Mesenteric fat pad (tissue), 1 donor: ENCODE results near the gene THOC1. TPM values are rescaled to one million over a fixed set of nuclear protein-coding genes. Genes with fewer than 3 reads are reported as not detected.

Experiments used
- DNase-seq: peaks from one replicate; pipeline ENCODE4 v3.0.0-alpha.2; 2020; ENCODE audit warnings: low spot score
- total RNA-seq: library from RNA; stranded (reverse); fragmentation: NEBNext Ultra II Directional; extraction: Animal tissue kit (Norgen Biotek cat#: 25700); gene quantifications from one replicate; pipeline ENCODE4 v1.2.1, GENCODE V29; 2021
- donor health status: DM: yes; HTN: yes; CAD: no.

THOC1 gene
- total RNA-seq, 1 donor from 2014 or later: 31.8 TPM

DNA sequence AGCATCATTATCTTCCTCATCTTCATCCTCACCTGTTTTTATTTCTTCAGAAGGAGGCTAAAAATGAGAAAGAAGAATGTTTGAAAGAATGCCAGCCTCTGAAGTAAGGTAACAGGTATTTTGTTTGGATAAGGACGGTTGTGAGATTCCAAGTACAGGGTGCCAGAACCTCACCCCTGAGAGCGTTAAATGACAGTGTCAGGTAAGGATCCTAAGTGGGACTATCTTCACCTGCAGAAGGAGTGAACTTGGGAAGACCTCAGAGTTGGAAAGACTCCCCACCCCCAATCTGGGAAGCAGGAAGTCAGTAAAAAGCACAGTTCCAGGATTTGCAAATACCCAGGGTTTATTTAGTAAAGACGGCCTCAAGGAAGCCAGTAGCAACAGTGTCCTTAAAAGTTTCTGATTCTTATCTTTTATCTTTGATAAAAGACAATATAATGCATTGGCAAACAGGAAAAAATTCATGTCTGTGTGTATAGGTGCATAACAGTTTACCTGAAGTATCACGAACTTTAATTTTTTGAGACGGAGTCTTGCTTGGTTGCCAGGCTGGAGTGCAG is 52.3 kb downstream of the THOC1 start:
- no peak for DNase-seq

DNA sequence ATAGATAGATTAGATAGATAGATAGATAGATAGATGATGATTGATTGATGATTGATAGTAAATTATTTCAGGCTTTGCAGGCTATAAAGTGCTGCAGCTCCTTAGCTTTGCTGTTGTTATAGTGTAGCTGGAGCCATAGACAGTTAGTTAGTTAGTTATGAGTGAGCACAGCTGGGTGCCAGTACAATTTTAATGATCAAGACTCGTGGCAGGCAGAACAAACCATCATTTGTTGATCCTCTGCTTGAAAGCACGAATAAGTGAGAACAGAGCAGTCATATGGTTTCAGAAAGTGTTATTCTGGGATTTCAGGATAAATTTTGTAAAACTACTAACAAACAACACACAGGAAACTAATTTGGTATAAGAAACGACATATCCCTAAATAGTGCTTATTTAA is 53.9 kb downstream of the THOC1 start:
- no peak for DNase-seq

DNA sequence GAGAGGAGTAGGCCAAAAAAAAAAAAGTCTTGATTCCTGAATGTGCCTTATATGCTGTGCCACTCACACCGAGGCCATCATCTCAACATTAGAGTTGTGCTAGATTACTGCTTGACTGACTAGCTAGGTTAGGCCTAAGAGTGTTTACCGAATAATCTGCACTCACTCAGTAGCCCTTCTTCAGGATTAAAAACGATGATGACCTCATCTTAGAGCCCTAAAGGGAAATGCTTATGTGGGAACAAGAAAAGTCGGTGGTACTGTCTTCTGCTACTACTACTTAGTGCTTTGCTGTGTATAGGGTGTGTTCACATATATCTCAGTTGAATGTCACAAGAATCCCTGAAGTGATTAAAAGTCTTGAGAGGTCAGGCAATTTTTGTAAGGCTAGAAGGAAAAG is 54.3 kb downstream of the THOC1 start:
- no peak for DNase-seq

DNA sequence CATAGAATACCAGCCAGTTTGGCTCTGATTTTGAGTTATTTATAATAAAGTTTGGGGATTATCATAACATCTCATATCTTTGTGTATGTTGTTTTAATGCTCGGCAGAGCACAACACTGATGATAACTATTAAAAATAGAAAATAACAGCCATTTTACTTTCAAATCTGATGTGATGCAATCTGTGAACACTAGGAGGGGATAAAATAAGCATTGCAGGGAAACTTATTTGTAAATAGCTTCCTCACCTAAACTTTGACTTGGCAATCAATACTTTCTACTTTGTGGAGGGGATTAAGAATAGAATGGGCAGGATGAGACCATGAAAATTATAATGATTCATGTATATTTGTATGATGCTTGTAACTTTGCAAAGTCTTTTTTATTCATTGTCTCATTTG is 55.1 kb downstream of the THOC1 start:
- DNase-seq: no peak

DNA sequence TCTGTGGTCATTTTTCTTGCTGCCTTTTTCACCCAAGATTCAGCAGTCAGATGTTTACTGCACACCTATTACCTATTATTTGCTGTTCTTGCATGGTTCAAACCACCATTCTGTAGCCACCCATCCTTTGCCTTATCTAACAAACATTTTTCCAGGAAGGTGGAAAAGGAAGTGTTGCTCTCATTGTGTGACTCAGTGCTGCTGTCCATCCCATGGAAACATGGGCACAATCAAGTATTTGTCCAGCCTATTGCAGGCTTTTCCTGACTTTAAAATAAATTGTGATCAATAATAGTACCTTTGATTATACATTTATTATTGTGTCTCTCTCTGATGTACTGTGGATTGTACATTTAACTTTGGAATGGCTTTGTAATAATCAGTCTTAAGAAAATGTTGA is 56.3 kb downstream of the THOC1 start:
- DNase-seq: no peak

DNA sequence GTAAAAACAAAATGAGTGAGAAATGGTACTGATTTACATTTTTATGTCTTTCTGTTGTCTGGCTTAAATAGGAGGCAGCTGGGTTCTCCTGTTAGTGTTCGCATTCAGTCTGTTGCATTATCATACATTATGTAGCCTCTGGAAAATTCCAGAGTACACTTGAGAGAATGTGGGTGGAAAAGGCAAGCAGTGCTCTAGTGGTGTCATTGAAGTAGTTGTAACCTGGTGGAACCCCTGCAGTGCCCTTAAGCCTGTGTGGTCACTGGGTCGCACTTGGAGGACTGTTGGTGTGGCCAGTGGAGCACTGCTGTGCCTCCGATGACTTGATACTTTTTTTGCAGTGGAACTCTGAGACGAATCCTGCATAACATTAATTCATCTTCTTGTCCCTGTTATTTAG is 57.1 kb downstream of the THOC1 start:
- no peak for DNase-seq

DNA sequence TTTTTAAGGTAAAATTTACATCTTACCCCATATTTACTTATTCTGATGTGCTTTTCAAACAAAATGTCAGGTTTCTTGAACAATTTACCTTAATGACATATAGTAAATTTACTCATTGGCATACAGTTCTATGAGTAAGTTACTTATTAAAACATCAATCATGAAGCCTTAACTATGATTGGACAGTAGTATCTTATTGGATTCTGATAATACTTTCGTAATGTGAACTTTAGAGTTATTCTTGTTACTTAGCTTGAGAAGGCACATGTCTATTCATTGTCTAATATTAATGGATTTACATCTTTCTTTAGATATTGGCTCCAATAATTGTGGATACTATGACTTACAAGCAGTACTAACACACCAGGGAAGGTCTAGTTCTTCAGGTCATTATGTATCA is 57.8 kb downstream of the THOC1 start:
- DNase-seq: no peak

DNA sequence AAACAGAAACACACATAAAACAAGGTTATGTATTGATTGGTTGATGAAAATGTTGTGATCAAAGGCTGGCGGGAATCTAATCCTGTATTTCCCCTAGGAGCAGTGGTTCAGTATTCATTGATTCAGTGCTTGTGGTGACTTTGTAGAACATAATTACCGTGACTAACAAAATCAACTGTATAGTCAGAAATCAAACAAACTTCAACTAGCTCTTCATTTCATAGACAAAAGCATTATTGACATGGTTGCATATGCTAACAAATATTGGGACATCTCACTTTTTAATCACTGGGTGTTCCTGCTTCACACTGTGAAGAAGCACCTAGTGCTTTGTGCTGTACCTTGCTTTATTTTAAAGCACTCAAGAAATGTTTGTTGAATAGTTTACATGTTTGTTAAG is 68.1 kb downstream of the THOC1 start:
- no peak for DNase-seq

DNA sequence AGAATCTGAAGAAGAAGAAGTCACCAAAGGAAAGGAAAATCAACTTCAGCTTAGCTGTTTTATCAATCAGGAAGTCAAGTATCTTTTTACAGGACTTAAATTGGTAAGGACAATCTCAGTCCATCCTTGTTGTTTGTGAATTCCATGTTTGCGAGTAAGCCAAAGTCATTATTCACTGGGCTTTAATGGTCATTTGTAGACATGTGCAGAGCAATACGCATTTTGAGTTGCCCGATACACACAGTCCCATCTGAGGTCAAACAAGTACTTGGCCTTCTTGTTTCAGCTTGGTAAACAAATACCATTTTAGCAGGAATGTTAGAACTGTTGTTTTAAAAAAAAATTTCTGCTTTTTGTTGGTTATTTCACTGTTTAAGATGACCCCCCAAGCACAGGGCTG is 68.6 kb downstream of the THOC1 start:
- DNase-seq: no peak

DNA sequence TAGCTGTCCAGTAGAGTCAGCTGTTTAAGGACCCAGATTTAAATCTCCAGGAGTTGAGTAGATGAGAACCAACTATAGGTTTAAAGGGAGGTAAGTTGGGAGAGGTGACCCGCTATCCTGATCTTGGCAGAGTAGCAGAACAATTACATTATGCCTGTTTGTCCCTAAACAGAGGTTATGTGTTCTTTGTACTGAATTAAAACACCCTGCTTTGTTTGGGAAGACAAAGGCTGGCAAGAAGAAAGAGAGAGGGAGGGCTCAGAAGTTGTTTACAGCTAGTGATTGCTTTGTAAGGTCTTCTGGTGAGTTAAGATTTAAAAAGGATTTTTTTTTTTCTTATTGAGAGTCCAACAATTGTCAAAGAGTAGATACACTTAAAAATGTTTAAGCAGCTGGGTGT is 72.2 kb downstream of the THOC1 start:
- no peak for DNase-seq

DNA sequence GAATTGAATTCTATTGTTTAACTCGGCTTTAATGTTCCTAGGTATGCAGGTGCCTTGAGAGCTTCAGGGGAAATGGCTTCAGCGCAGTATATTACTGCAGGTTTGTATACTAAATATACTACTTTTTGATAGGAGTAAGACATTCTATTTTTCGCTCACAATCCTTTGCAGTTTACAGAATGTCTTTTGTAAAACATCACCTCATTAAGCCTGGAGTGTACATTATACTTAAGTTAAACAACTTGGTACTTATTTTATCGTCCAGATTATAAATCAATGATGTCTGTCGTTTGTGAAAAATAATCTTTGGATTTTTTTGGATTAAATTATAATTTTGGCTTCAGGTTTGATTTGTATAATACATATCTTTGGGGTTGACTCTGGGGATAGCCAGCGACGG is 75.0 kb downstream of the THOC1 start:
- DNase-seq: no peak

DNA sequence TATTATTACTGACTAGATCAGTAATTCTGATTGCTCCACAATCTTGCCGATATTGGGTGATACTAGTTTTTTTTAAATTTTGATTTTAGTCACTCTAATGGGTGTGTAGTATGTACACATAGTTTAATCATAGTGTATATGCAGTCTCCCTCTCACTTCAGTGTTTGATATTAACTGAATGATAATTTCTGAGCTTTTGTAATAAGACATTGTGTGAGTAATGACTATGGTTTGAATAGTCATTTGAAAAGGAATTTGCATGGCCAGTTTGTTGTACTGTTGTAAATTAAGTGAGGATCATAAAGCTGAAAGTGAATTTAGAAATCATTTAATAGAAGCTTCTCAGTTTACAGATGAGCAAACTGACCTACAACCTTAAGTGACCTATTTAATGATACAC is 76.1 kb downstream of the THOC1 start:
- DNase-seq: no peak

DNA sequence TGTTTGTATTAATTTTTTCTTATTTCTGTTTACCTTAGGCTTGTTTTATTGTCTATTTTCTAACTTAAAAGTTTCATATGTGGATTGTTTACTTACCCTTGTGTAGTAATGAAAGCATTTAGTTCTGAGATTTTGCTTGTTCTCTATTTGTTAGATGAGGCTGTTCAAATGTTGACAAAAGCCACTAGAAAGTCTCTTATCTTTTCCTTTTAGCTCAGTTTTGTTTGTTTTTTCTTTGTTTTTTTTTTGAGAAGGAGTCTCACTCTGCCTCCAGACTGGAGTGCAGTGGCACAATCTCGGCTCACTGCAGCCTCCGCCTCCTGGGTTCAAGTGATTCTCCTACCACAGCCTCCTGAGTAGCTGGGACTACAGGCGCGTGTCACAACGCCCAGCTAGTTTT is 78.6 kb downstream of the THOC1 start:
- DNase-seq: no peak

DNA sequence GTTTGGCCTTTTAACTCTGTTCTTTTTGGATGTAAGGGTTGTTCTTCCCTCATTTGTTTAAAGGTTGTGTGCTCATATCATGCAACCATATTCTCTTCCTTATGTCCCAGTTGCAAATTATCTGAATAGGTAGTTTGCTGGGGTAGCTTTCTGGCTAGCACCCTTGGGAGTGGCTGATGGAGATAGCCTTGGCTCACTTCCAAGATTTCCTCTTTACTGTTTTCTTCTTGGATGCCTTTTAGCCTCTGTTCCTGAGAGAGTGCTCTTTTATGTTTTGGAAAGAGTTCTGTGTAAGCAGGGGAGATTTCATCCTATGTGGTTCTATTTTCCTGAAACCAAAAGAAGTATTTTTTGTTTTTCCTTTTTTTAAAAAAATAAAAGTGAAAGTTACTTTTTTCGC is 84.1 kb downstream of the THOC1 start:
- no peak for DNase-seq

DNA sequence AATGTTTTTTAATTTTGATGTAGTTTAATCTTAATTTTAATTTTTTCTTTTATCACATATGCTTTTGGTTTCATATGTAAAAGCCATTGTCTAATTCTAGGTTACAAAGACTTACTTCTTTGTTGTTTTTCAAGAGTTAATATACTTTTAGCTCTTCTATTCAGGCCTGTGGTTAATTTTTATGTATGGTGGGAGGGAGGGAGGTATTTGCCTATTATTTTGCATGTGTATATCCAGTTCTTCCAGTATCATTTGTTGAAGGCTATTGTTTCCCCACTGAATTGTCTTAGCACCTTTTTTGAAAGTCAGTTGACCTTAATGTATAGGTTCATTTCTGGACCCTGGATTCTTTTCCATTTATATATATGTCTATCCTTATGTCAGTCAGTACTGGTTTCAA is 86.1 kb downstream of the THOC1 start:
- DNase-seq: no peak

DNA sequence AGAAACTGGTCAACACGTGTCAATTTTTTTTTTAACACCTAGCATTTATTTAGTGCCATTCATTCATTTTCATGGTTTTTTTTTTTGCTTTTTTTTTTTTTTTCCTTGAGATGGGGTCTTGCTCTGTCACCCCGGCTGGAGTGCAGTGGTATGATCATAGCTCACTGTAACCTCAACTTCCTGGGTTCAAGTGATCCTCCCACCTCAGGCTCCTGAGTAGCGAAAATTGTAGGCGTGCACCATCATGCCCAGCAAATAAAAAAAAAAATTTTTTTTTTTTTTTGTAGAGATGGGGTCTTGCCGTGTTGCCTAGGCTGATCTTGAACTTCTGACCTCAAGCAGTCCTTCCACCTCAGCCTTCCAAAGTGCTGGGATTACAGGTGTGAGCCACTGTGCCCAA is 88.3 kb downstream of the THOC1 start:
- no peak for DNase-seq

DNA sequence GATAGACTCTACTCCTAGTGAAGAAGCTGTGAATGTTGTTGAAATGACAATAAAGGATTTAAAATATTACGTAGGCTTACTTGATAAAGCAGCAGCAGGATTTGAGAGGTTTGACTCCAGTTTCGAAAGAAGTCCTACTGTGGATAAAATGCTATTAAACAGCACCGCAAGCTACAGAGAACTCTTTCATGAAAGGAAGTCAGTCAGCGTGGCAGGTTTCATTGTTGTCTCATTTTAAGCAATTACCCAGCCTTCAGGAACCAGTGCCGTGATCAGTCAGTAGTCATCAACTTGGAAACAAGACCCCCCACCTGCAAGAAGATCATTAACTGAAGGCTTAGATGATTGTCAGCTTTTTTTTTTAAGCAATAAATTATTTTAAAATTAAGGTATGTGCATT is 95.5 kb downstream of the THOC1 start:
- no peak for DNase-seq

Other genes with a start within 250 kb of the THOC1 start
- not detected for gene TUBB8B, start 218.4 kb downstream of the THOC1 start, total RNA-seq
- gene USP14, start 109.5 kb downstream of the THOC1 start, total RNA-seq: 62.9 TPM
- 36.7 TPM for gene COLEC12, start 232.7 kb upstream of the THOC1 start, total RNA-seq